ENCODE results near the gene TMC1.

Gene TMC1

DNA sequence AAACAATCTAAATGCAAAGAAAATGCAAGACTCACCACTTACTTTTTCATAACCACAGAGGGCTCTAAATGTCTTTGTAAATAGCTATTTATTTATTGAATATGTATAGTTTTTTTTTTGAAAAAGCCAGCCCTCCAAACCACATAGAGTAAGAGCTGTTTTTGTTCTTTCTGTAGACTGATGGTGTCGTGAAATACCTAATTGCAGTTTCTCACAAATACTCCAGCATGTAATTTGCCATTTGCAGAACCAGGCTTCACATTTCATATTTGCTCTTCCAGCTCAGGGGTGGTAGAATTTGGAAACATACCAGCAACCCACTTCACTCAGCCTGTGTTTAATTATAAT is 159.8 kb downstream of the TMC1 start:
- DNase-seq (ENCODE audit: low read depth), result no peak

DNA sequence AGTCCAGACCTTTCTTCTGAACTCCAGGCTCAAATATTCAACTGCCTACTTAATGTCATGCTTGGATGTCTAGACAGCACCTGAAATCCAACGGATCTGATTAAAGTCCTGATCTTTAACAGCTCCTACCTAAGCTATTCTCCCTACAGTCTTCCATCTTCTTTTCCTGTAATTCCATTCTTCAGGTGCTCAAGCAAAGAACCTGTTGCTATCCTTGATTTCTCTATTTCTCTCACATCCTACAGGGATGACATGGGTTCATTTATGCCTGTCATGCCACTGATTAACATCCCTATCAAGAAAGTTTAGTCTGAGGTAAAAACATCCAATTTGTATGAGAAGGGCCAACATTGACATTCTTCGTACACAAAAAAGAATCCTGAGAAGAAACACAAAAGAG is 163.2 kb downstream of the TMC1 start:
- DNase-seq (ENCODE audit: low read depth), result no peak

DNA sequence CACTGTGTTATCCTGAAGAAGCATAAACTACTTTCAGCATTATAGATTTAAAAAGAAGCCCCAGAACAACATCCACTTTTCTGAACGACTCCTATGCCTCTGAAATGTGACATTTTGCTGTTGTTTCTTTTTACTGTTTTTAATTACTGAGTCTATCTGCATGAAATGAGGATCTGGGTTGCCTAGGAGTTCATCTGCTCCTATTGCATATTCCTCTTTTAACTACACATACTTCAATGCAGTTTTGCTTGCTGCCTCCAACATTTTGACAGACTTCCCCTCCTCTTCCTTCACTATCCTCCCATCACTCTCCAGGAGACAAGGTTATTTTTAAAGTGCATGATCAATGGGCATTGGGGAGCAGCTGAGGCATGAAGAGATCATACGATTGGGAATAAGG is 164.5 kb downstream of the TMC1 start:
- no peak for DNase-seq (ENCODE audit: low read depth)

DNA sequence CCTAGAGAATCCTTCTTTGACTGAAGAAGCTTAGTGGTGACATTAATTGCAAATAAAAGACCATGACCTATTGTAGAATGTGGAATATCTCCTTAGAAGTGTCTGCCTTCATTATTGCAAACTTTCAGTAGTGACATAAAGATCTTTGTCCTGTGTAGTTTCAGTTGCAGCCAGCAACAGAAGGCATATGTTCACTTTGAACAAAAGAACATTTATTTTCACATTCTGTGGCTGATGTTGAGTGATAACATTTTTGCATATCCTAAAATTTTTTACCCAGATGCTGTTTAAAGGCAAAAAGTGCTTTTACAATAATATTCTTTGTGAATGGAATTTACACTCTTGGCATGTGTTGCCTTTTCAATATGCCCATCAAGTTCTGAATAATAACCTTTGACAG is 165.9 kb downstream of the TMC1 start:
- no peak for DNase-seq (ENCODE audit: low read depth)

DNA sequence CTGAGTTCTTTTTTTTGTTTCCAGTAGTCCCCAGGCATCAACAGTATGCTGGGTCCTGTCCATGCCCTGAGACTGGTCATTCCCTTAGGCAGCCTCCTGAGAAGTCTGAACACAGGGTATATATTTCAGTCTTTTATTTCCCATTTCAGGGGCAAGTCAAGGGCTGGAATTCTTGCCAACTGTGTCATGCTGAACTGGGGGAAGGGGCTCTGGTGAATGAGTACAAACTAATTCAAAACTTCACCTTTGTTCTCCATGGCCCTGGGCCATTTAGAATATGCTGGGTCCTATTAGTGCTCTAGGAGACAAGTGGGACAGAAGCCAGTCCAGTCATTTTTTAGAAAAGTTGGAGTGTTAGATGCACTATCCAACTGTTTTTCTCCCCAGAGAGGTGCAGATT is 170.3 kb downstream of the TMC1 start:
- DNase-seq (ENCODE audit: low read depth), result no peak

DNA sequence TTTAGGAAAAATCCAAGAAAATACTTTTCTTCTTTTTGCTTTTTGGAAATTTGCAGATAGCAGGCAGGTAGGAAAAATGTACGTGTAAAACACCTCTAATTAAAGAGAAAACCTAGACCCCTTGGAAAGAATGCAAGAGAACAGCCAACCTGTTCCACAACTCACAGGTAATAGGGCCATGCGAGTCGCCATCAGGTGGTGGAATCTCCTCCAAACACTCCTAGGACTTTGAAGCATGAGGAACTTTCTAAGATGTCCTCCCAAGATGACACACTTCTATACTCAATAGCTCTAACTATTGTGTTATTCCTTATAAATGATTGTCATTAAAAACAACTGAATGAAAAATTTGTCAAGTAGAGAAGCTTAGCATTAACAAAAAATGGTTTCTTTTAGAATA is 174.0 kb downstream of the TMC1 start:
- no peak for DNase-seq (ENCODE audit: low read depth)

DNA sequence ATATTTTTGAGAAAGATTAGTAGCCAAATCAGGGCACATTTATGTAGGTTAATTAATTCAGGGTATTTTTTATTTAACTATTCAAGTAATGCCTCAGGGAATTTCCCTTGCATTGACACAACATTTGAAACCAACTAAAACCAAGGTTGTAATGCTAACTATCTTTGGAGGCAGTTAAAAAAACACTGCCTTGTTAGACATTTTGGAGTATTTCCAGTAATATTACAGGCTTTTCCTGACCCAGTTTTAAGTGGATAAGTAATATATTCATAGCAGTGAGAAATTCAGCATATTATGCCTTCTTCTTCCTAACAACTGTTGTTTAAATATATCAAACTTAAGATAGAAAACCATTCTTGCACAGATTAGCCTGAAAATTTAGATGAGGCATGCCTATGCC is 175.1 kb downstream of the TMC1 start:
- DNase-seq (ENCODE audit: low read depth), result no peak

DNA sequence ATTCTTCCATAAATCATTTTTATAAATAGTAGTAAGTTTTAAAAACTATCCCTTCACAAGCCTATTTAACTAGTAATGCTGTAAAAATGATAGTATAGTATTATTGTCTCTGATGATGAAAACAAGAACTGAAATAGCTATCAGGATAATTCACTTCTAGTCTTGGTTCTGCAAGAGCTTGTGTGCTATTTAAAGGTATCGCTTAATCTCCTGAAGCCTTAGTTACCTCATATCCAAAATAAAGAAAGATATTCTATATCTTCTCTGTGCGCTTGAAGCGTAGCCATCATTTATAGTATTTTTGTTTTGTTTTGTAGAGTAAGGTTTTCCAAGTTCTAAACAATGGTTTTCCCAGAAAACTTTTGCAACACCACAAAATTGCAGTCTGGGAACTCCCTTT is 180.1 kb downstream of the TMC1 start:
- DNase-seq (ENCODE audit: low read depth), result no peak

DNA sequence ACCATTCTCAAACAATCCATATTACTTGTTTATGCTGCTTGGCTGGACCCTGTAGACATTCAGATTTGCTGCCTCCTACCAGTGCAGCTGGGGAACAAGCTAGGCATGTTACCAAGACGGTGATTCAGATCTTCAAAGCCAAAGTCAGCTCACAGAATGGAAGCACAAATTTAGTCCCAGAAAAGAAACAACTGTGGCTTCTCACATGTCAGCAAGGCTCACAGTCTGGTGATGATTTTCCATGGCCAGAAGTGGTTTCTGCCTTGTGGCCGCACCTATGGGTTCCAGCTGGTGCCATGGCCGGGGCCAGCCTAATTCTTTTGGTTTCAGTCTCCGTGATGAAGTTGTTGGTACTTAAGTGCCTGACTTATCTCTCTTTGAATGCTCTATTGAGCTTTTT is 182.2 kb downstream of the TMC1 start:
- DNase-seq (ENCODE audit: low read depth), result no peak

DNA sequence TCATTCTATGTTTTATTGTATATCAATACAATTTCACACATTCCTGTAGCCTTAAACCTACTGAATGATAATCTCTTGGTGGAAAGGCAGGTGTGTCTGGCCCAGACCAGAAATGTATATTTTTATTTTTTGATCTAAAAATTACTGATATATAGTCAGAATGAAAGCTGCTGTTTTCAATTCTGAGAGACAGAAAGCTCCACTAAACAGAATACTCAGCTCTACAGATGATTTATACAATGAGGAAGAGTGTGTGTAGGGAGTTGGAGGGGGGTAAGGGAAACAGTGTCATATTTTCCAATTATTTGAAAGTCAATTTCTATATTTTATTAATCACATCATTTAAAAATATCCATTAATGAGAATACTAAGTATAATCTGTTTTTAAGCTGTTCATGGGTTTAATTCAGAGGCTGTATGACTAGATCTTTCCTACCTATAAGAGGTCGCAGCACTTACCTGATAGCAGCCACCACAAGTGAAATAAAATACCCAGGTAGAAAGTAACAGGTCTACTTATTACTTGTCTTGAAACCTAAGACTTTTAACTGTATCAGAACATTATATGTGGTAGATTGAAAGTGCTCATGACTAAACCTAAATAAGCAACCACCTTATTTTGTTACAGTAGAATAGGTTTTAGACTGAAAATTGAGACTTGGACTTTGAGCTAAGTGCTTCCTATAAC is 183.4 kb downstream of the TMC1 start:
- DNase-seq (ENCODE audit: low read depth), result no peak

DNA sequence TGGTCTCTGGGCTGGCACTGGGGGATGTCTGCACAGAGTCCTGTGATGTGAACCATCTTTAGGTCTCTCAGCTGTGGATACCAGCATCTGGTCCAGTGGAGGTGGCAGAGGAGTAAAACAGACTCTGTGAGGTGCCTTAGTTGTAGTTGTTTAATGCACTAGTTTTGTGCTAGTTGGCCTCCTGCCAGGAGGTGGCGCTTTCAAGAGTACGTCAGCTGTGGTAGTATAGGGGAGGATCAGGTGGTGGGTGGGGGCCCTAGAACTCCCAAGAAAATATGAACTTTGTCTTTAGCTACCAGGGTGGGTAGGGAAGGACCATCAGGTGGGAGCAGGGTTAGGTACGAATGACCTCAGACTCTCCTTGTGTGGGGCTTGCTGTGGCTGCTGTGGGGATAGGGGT is 197.1 kb downstream of the TMC1 start:
- no peak for DNase-seq (ENCODE audit: low read depth)

DNA sequence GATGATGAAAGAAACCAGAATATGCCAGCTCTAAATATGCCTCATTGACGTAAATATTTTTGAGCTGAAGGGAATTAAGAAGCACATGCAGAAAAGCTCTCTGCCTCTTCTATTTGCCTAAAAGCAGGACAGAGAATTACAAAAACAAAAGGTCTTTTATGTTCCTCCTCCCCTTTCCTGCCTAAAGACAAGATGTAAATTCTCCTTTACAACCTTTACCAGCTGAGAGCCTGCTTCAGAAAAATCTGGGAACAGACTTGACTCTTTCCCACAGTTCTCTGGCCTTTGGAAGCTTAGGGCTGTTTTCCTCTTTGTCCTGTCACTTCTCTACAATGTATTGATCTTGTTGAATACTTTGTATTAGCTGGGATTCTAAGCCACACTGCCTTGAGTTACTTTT is 199.7 kb downstream of the TMC1 start:
- DNase-seq (ENCODE audit: low read depth), result no peak

DNA sequence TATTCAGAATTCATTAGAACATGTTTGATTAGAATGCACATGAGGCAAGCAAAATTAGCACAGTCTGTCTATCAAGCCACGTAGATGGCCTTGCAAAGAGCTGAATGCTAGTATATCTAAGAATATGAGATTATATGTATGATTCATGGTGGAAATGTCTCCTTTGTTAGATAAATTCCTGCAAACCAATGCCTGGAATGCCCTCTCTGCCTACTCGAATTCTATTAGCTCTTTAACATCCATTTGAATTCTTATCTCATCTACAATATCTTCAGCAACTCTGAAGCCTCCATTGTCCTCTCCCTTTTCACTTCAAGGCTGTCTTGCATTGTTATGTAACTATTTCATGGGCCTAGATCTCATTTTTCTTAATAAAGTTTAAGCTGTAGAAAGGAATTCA is 205.5 kb downstream of the TMC1 start:
- no peak for DNase-seq (ENCODE audit: low read depth)

DNA sequence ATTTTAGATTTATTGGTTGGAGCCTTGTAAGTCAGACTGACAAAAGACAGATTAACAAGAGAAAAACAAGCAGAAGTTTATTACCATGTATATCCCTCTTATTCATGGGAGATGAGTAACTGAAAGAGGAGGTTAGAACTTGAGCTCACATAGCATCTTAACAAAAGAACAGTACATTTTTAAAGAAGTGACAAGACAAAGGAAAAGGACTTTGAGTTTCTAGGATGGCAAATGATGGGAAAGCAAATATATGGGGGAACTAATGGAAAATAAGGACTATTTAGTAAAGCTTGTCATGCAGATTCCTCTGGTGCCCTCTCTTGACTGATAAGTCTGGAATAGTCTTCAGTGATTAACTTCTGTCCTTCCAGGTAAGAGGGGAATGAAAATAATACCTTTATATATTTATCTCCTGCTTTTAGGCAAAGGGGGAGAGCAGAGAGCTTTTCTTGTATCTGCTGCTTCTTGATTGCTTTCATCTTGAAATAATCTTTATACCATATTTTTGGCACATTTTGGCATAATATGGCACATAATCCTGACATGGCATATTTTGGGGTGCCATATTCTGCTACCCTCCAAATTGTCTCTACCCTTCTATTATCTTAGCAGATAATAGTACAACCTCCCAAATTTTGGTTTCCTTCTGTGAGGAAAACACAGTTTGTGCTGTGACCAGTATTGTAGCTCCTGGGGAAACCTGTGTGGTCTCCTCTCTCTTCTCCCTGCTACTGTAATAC is 206.8 kb downstream of the TMC1 start:
- DNase-seq (ENCODE audit: low read depth), result no peak

DNA sequence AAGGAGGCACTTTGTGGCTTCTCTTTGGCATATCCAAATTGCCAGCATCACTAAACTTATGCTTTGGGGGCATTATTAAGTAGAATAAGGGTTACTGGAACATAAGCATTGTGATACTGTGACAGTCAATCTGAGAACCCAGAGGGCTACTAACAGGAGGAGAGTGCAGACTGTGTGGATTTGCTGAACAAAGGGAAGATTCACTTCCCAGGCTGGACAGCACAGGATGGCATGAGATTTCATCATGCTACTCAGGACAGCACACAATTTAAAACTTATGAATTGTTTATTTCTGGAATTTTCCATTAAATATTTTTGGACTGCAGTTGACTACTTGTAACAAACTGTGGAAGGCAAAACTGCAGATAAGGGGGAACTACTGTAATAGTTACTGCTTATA is 212.5 kb downstream of the TMC1 start:
- DNase-seq (ENCODE audit: low read depth), result no peak

DNA sequence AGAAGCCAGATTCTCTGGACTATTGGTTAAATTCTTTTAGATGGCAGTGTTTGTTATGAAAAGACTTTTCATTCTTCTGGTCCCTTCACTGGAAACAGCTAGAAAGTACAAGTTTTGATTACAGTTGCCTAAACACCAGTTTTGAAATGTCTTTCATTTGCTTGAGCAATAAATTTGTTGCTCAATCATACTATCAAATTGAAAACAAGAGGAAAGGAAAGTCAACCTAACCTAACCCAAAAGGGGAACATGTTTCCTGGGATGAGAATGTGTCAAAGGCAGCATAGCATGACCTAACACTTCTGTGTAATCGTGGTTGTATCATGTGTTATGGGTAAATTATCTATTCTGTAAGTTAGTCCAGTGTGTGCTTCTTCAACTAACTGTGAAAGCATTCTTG is 213.2 kb downstream of the TMC1 start:
- DNase-seq (ENCODE audit: low read depth), result no peak

DNA sequence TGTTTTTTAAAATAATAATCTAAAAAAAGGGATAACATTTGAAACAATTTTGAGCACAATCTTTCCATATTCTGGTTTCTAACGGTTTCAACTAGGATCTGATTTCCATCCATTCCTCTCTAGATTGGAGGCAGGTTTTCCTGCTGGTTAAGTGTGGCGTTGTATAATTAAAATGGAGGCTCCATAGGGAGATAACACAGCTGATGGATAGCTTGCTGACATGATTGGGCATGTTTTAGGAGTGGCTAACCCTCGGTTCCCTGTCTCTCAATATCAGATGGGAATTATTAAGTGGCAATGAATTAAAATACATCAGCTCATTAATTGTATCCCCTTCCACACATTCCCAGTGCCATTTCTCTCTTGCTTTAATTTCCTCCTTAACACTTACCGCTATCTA is 222.4 kb downstream of the TMC1 start:
- no peak for DNase-seq (ENCODE audit: low read depth)

DNA sequence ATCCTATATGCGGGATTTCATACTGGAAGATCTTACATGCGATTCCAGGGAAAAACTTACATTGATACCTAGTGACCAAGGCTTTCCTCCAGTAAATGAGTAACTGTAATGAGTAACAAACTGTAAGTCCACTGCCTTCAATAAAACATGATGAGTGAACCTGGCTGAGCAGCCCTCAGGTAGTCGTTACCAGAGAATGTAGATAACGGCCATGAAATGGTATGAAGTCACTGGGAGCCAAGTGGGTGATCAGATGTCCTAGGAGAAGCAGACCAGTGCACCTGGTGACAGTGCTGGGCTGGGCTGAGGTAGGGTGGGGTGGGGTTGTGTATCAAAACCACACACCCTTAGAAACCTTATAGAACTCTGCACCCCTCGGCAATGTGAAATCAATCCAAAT is 227.9 kb downstream of the TMC1 start:
- no peak for DNase-seq (ENCODE audit: low read depth)

DNA sequence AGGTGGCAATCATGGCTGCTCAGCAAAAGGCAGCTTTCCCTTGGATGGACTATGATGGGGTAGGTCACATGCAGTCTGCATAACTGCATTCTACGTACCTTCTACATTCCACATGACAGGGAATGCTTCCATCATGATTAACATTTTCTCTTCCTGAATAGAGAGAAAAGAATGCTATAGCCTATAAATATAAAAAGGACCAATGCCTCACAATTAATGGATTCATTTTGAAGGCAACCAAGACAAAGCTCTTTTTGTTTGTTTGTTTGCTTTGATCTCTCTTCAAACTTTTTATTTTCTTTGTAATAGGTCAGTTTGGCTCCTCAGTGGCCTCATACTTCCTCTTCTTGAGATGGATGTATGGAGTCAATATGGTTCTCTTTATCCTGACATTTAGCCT is 230.1 kb downstream of the TMC1 start:
- no peak for DNase-seq (ENCODE audit: low read depth)

DNA sequence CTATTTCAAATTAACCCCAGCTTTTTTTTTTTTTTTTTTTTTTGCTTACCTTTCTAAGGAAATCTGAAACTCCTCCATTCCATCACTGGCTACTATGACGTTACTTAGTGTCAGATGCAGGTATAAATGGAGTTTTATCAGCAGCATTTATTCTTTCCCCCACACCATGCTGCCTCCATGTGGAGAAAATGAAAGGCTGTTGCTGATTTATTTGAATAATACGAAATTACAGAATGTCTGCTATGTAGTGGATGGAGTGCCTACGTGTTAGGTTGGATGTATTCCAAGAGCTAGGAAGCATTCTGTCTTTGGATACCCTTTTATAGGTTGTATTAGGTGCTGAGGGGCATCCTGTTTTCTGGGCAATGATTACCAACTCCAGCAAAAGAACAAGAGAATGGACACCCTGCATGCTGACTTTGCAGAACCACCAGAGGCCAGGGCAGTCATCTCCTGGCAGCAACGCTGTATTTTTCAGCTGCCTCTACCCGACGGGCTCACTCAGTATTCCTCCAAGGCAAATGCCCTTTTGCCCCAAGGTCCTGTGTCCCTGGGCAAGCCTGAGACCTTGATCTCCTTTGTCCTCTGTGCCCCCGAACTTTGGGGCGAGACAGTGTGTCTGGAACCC is 232.0 kb downstream of the TMC1 start:
- DNase-seq (ENCODE audit: low read depth), result no peak

DNA sequence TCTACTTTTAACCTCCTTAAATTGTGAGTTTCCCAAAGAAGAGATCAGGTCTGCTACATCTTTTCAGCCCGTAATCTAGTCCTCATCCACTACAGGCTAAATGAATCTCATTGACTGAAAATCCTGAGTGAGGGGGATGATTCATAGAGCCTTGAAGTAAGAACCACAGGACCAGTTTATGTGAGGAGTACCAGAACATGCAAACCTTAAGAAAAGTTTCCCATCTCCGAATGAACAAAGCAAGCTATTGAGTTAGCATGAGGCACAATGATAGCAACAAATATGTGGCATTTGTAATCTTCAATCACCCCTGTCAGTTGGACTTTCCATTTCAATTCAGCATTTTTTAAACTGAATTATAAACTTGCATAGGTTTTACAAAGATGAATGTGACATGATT is 234.4 kb downstream of the TMC1 start:
- no peak for DNase-seq (ENCODE audit: low read depth)

DNA sequence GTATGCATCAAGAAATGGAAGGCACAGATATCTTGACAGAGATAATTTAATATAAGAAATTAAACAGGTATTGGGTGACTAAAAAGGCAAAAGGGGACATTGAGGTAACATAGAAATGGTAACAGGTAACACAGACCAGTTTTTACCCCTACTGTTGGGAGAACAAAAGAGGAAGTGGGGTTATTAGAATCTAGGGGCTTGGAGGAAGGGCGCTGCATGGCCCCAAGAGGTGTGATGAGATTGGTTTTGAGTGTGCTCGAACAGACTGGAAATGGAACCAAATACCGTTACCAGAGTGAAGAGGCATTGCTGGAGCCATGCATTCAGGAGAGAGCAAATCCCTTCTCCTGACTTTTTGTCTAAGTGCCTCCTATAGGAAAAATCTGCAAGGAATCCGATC is 237.5 kb downstream of the TMC1 start:
- DNase-seq (ENCODE audit: low read depth), result no peak

DNA sequence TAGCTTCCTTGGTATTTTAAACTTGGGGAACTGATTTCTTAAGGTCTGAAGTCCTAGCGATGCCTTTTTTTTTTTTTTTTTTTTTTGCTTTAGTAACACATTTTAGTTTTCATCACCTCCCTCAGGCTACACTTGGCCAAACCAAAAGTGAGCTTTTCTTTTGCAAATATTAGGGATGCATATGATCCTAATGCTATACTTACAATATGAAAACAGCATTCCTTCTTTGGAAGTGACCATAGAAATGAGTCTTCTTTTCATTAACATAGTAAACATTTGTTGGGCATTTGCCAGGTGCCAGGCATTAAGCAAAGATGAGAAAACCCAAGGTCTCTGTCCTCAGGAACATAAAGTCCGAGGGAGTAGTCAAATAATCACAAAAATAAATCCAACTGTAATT is 241.6 kb downstream of the TMC1 start:
- DNase-seq (ENCODE audit: low read depth), result no peak

DNA sequence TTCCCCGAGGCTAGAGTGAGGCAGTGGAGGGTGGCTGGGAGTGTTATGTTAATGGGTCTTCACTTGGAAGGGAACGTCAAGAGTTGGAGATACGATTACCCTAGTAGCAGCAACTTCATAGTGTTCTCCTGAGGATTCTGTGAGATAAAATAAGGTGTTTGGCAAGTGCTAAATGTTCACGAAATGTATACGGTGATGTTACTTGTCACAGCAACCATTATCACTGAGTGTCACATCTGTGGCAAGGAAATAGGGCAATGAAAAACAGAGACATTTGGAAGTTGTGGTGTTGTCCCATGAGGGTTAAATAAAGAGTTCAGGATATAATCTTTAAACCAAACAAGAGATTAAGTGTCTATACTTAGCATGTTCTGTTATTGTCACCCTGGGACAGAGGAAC is 248.1 kb downstream of the TMC1 start:
- DNase-seq (ENCODE audit: low read depth), result no peak

Measured in CMK (cell line).